HEK293T (cell line): ENCODE results near the gene CADPS2.

Source experiments
- CTCF ChIA-PET: fragments of 350-600 bp; formaldehyde crosslinking; extraction: SDS; loops from one replicate; lab custom pipeline; 2021; ENCODE audit warnings: antibody characterized with exemption, inconsistent platforms; lab: Yijun Ruan, JAX
- POLR2A ChIA-PET: fragments of 350-600 bp; formaldehyde crosslinking; extraction: SDS; loops from one replicate; lab custom pipeline; 2020; ENCODE audit warnings: antibody characterized with exemption, inconsistent platforms; lab: Yijun Ruan, JAX
- DNase-seq: peaks from one replicate; pipeline ENCODE4 v3.0.0; 2012; ENCODE audit warnings: mixed read lengths; ENCODE audit errors: extremely low spot score
- ARNT ChIP-seq: fragments of 450-650 bp; IDR thresholded peaks from 2 replicates; pipeline ENCODE4 v1.6.1; 2017; ENCODE audit warnings: mild to moderate bottlenecking
- BHLHE40 ChIP-seq: fragments of 450-650 bp; IDR thresholded peaks from 2 replicates; pipeline ENCODE4 v1.6.1; 2016; ENCODE audit warnings: mild to moderate bottlenecking, moderate library complexity, borderline replicate concordance
- CTBP1 ChIP-seq: fragments of 450-650 bp; IDR thresholded peaks from 2 replicates; pipeline ENCODE4 v1.6.1; 2016; ENCODE audit warnings: borderline replicate concordance
- ELF4 ChIP-seq: fragments of 450-650 bp; IDR thresholded peaks from 2 replicates; pipeline ENCODE4 v1.6.1; 2017; ENCODE audit warnings: antibody characterized with exemption
- FOXA1 ChIP-seq: fragments of 450-650 bp; IDR thresholded peaks from 2 replicates; pipeline ENCODE4 v1.6.1; 2016; ENCODE audit warnings: mild to moderate bottlenecking
- FOXK2 ChIP-seq: fragments of 450-650 bp; IDR thresholded peaks from 2 replicates; pipeline ENCODE4 v1.6.1; 2016; ENCODE audit warnings: mild to moderate bottlenecking
- FOXM1 ChIP-seq: fragments of 450-650 bp; IDR thresholded peaks from 2 replicates; pipeline ENCODE4 v1.6.1; 2017; ENCODE audit warnings: mild to moderate bottlenecking, borderline replicate concordance
- HDGF ChIP-seq: fragments of 450-650 bp; IDR thresholded peaks from 2 replicates; pipeline ENCODE4 v1.6.1; 2017; ENCODE audit warnings: antibody characterized with exemption, borderline replicate concordance
- L3MBTL2 ChIP-seq: fragments of 450-650 bp; conservative IDR thresholded peaks from 2 replicates; pipeline ENCODE4 v1.6.1; 2016; ENCODE audit warnings: mild to moderate bottlenecking
- LEF1 ChIP-seq: fragments of 450-650 bp; IDR thresholded peaks from 2 replicates; pipeline ENCODE4 v1.6.1; 2017; ENCODE audit warnings: mild to moderate bottlenecking, borderline replicate concordance
- NFRKB ChIP-seq: fragments of 450-650 bp; IDR thresholded peaks from 2 replicates; pipeline ENCODE4 v1.6.1; 2016; ENCODE audit warnings: mild to moderate bottlenecking, moderate library complexity
- PKNOX1 ChIP-seq: fragments of 450-650 bp; IDR thresholded peaks from 2 replicates; pipeline ENCODE4 v1.6.1; 2016
- SP1 ChIP-seq: fragments of 450-650 bp; IDR thresholded peaks from 2 replicates; pipeline ENCODE4 v1.6.1; 2017
- SUZ12 ChIP-seq: fragments of 450-650 bp; IDR thresholded peaks from 2 replicates; pipeline ENCODE4 v1.6.1; 2016; ENCODE audit warnings: mild to moderate bottlenecking
- TARDBP ChIP-seq: fragments of 450-650 bp; IDR thresholded peaks from 2 replicates; pipeline ENCODE4 v1.6.1; 2016
- ZNF384 ChIP-seq: fragments of 450-650 bp; IDR thresholded peaks from 2 replicates; pipeline ENCODE4 v1.6.1; 2016

Gene CADPS2

GRCh38 chr7:122717356-122718089, 168.7 kb downstream of the CADPS2 start:
- no peak for TF ChIP-seq L3MBTL2
- no peak for TF ChIP-seq LEF1
- TF ChIP-seq NFRKB, result no peak
- no peak for TF ChIP-seq ZNF384
- TF ChIP-seq PKNOX1, result no peak
- no peak for TF ChIP-seq TARDBP
- no peak for TF ChIP-seq FOXA1
- no peak for TF ChIP-seq SP1
- ChIA-PET CTCF (no interaction called here), POLR2A (no interaction called here)
- no peak for DNase-seq

- ChIA-PET POLR2A (no interaction called here), CTCF (interaction anchor here (0.6 kb wide), 2 partner anchors 23 to 156 kb away, joined by 4 to 7 read pairs; no protein-coding TSS in a partner anchor)
- no peak for TF ChIP-seq FOXK2
- DNase-seq, result no peak
These were observed 171.1 kb downstream of the CADPS2 start for GRCh38 chr7:122715183-122715582.

GRCh38 chr7:122710916-122711315, 175.3 kb downstream of the CADPS2 start:
- CTCF ChIA-PET, result no interaction called here
- no peak for DNase-seq
- POLR2A ChIA-PET, result no interaction called here
- TF ChIP-seq FOXK2 (no peak), SP1 (no peak), FOXM1 (no peak), BHLHE40 (no peak), LEF1 (no peak), HDGF (no peak), ZNF384 (no peak), ARNT (no peak), PKNOX1 (no peak), TARDBP (no peak), L3MBTL2 (no peak), FOXA1 (no peak), CTBP1 (no peak), NFRKB (no peak), SUZ12 (no peak), ELF4 (no peak)

- DNase-seq, result no peak
- TF ChIP-seq LEF1, result no peak
- no peak for TF ChIP-seq HDGF
- TF ChIP-seq ZNF384, result no peak
- no peak for TF ChIP-seq SP1
- no peak for TF ChIP-seq FOXM1
- no peak for TF ChIP-seq FOXA1
- no peak for TF ChIP-seq ELF4
- no peak for TF ChIP-seq PKNOX1
- no peak for TF ChIP-seq L3MBTL2
- no peak for TF ChIP-seq SUZ12
- TF ChIP-seq ARNT, result no peak
- TF ChIP-seq BHLHE40, result no peak
- TF ChIP-seq FOXK2, result no peak
- TF ChIP-seq TARDBP, result no peak
- TF ChIP-seq CTBP1, result no peak
- TF ChIP-seq NFRKB, result no peak
- POLR2A ChIA-PET, result no interaction called here
- CTCF ChIA-PET, result no interaction called here
These were observed 176.2 kb downstream of the CADPS2 start for GRCh38 chr7:122709930-122710646.

- TF ChIP-seq ZNF384 (no peak), FOXA1 (no peak), CTBP1 (no peak), SP1 (no peak), LEF1 (no peak), BHLHE40 (no peak), TARDBP (no peak), HDGF (no peak), PKNOX1 (no peak)
- ChIA-PET CTCF (no interaction called here), POLR2A (no interaction called here)
- no peak for DNase-seq
These were observed 179.4 kb downstream of the CADPS2 start for GRCh38 chr7:122706836-122707235.
